GM21786 (cell line): ENCODE measurements around the gene ANKS1A.
A peak's percentile ranks its signal among the peaks of the same experiment; 100 is the strongest.
"Not testable (repeated sequence)": the region's sequence is repeated elsewhere in the genome, so short reads cannot be mapped to it uniquely, and the experiment has no call there.

Source experiments
- ATAC-seq: cut with Tn5 transposase; IDR thresholded peaks from one replicate; pipeline ENCODE4 v1.9.1; 2021; ENCODE audit not compliant: unreplicated experiment

Gene ANKS1A

DNA sequence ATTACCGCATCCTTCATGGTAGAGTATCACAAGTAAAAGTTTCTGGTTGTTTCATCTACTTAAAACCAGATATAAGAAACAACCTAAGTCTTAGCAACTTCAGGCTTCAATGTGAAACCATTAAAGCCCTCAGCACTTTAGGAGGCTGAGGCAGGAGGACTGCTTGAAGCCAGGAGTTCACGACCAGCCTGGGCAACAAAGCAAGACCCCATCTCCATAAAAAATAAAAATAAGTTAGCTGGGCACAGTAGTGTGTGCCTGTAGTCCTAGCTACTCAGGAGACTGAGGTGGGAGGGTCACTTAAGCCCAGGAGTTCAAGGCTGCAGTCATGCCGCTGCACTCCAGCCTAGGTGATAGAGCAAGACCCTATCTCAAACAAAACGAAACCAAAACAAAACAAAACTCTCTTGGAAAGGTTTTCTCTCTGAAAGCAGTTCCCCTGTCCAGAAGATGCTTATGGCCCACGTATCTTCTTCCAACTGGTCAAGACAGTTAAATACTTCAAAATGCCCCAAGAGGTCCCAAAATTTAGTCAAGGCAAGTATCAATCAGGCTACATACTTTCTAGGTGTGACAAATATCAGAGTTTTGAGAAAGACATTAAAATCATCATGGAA, 11.1 kb upstream of the ANKS1A start:
- ATAC-seq = no peak

GRCh38 chr6:34884073-34884472, 5.0 kb upstream of the ANKS1A start:
- not testable (repeated sequence) for ATAC-seq

DNA sequence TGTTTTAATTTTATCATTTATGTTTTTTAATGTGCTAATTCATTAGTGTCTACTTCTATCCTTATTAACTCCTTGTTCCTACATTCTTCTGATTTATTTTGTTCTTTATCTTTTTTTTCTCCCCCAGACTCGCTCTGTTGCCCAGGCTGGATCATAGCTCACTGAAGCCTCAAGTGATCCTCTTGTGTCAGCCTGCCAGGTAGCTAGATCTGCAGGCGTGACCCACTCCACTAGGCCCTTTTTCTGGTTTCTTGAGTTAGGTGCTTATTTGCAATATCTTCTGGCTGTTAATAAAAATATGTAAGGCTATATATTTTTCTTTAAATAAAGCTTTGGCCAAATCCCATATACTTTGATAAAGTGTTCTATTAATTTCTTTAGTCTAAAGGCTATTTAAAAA, 4.1 kb upstream of the ANKS1A start:
- no peak for ATAC-seq

GRCh38 chr6:34885837-34886236, 3.2 kb upstream of the ANKS1A start:
- not testable (repeated sequence) for ATAC-seq

- peak; percentile 69 for ATAC-seq
These were observed 1.1 kb upstream of the ANKS1A start, which contains the start of gene TAF11 for GRCh38 chr6:34887753-34888513. Gene TAF11 (minus strand): TSS chr6:34888042. CDS start chr6:34887957, 85 bp downstream.

GRCh38 chr6:34888514-34888856, 570 bp upstream of the ANKS1A start:
- no peak for ATAC-seq

DNA sequence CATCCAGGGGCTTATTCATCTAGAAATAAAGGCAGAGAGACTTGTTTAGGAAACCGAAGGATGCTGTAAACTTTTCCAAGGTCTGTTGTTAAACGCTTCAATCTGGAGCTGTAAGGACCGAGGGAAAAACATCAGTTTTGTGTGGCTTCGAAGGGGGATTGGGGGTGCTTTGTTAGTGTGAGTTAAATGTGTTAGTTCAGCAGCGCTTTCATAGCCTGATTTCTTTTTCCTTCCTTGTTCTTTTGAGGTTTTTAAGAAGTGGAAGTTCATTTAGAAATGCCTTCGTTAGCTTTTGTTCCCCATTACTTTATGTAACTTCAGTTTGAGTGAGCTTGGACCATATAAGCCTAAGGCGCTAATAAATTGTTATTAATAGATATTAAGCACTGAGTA, 1.5 kb downstream of the ANKS1A start:
- ATAC-seq = no peak

- no peak for ATAC-seq
These were observed 2.2 kb downstream of the ANKS1A start for GRCh38 chr6:34891296-34891695.

- ATAC-seq = no peak
These were observed 5.6 kb downstream of the ANKS1A start for GRCh38 chr6:34894693-34895092.

DNA sequence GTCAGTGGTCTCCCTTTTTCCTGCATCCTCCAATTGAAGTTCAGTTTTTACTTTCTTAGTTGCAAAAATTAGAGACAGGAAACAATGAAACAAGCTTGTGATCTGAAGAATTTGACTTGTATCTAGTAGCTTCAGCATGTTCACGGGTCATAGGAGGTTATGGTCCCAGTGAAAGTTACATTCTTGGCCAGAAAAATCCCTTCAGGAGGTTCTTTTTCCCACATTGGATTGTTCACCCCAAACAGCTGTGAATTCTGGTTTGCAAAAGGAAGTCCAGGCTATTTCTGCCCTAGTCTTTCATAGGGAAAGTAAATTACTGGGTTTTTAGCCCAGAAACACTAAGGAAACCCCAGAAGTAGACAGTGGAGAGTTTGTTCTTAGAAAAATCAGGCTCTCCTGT, 8.1 kb downstream of the ANKS1A start:
- ATAC-seq = no peak

DNA sequence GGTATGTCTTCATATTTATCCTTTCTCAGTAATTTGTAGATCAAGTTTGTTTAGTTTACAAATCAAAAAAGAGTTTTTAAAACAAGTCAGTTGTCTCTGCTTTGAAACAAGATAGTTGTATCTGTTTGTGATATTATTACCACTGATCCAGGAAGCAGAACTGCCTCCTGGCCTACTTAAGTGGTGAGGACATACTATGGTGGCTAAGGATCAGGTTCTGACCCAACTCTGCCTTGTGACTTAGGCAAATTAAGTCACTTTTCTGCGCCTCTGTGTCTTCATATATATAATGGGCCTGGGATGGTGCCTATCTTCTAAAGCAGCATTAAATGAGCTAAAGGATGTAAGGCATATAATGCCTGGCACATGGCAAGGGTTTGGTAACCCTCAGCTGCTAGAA, 8.7 kb downstream of the ANKS1A start:
- ATAC-seq = no peak

- not testable (repeated sequence) for ATAC-seq
These were observed 10.7 kb downstream of the ANKS1A start for GRCh38 chr6:34899748-34900147.

GRCh38 chr6:34900321-34901031, 11.4 kb downstream of the ANKS1A start:
- ATAC-seq = no peak

DNA sequence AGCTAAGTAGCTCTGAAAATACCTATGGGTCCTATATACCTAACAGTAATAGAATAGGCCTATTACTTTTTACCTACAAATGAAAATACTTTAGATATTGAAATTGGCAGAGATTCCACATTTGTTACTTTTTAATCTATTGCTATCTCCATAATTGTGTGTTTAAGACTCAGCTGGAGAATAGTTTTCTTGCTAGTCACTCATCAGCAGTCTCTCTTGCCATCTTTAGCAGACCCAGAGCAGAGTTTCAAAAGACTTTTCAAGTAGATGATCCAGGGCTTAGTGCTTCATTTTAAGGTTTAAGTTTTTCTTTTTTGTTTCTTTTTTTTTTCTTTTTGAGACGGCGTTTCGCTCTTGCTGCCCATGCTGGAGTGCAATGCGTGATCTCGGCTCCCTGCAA, 12.9 kb downstream of the ANKS1A start:
- ATAC-seq = no peak

- no peak for ATAC-seq
These were observed 16.0 kb downstream of the ANKS1A start for GRCh38 chr6:34904990-34905613.

GRCh38 chr6:34906826-34907225, 17.8 kb downstream of the ANKS1A start:
- ATAC-seq = no peak

- ATAC-seq = no peak
These were observed 19.1 kb downstream of the ANKS1A start for GRCh38 chr6:34908194-34908593.

GRCh38 chr6:34909320-34909883, 20.3 kb downstream of the ANKS1A start:
- ATAC-seq = no peak

DNA sequence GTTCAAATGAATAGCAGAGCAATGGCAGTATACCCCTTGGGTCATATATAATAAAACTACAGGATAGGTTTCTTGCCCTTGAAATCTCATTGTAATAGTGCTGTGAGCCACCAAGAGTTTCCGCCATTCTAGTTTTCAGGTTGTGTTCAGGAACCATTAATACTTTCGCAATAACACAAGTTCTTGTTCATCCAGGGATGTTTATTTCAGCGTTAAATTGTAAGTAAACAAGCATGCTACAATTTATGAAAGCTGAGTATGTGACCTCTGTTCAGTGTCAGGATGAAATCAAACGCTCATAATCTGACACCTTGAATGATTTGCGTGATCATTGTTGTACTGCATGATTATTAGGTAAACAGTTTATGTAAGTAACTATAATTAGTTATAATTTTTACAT, 22.8 kb downstream of the ANKS1A start:
- ATAC-seq = no peak

DNA sequence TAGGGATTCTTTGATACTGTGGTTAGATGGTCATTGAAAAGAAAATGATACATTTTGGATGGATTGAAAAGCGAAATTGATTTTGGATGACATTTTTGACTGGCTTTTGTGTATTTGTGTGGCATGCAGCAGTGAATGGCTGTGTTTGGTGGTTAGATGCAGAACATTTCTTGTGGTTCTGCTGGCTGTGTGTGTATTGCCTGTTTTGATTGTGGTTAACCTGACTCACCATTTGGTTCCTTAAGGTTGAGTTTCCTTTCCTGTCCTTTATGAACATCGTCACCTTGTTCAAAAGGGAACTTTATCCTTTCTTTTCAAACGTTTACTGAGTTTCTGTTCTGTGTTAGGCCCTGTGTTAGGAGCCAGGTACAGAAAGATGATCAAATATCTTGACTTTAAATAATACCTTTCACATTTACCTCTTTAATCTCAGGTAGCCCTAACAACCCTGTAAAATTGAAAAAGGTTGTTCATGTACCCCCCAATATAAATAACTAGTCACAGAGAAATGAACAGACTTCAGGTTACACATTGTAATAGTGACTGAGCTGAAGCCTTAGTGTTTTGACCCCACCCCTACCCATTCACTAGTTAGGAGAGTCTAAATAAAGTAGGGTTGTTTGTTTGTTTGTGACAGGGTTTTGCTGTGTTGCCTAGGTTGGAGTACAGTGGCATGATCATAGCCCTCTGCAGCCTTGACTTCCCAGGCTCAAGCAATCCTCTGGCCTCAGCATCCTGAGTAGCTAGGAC, 23.8 kb downstream of the ANKS1A start:
- ATAC-seq = peak; percentile 68

- ATAC-seq = no peak
These were observed 25.3 kb downstream of the ANKS1A start for GRCh38 chr6:34914358-34914757.
